ENCODE data around the gene ERC1. TPM values are rescaled to one million over a fixed set of nuclear protein-coding genes. Genes with fewer than 3 reads are reported as not detected.
"Not testable (repeated sequence)": the region's sequence is repeated elsewhere in the genome, so short reads cannot be mapped to it uniquely, and the experiment has no call there.

The ERC1 gene
- total RNA-seq, 1 donor from 2014 or later = 54.2 TPM

DNA sequence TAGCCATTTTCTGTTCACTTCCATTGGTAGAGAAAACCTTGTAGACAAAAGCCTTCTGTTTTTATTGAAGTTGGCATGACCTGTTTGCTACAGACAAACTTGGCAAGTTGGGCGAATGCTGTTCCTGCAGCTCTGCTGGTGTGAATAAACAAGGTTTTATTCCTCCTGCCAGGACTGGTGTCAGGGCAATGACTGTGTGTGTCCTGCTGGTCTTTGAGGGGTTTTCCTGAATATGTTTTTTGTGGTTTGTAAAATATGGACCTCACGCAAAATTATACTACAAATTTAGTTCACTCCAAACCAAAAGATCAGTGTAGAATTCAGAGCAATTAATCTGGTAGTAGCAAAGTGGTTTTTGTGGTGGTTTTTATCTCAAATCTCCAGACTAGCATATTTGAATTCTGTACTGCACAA is 140.8 kb downstream of the ERC1 start:
- ATAC-seq = no peak

DNA sequence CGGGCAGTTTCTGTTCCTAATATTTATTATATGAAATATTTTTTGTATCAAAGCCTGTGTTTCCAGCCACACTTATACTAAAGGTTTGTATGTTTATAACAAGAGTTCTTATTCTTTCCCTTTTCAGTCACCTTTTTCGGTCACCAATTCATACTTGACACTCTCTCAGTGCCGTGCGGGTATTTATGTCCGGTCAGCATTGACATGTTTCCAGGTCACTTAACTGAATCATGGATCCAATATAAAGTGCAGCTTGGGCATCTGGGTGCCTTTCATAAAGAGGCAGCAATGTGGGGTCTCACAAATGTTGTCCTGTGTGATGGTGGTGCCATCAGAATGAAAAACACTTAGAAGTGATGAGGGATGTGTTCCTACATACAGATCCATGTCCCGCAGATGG is 141.3 kb downstream of the ERC1 start:
- ATAC-seq = no peak

GRCh38 chr12:1138691-1139090 is 147.7 kb downstream of the ERC1 start:
- ATAC-seq = no peak

DNA sequence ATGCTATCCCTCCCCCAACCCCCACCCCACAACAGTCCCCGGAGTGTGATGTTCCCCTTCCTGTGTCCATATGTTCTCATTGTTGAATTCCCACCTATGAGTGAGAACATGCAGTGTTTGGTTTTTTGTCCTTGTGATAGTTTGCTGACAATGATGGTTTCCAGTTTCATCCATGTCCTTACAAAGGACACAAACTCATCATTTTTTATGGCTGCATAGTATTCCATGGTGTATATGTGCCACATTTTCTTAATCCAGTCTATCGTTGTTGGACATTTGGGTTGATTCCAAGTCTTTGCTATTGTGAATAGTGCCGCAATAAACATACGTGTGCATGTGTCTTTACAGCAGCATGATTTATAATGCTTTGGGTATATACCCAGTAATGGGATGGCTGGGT is 155.7 kb downstream of the ERC1 start:
- ATAC-seq = not testable (repeated sequence)

- ATAC-seq = no peak
These were observed 156.8 kb downstream of the ERC1 start for GRCh38 chr12:1147821-1148220.

- no peak for ATAC-seq
These were observed 166.0 kb downstream of the ERC1 start for GRCh38 chr12:1157046-1157445.

DNA sequence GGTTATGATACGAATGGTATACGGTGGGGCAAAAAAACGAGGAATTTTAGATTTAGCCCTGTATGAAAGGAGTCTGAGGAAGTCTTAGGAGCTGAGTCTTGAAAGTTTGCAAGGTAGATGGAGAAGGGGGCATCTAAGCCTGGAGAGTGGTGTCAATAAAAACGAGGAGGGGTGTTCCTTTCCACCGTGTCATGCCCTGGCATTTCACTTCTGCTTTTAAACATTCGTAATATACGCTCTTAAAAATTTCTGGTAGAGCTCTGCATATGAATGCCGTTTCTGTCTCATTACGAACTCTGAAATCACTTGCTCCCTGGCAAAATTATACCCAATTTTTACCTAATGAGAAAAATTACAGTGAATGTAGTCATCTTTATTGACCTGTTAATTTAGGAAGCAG is 170.2 kb downstream of the ERC1 start:
- no peak for ATAC-seq

DNA sequence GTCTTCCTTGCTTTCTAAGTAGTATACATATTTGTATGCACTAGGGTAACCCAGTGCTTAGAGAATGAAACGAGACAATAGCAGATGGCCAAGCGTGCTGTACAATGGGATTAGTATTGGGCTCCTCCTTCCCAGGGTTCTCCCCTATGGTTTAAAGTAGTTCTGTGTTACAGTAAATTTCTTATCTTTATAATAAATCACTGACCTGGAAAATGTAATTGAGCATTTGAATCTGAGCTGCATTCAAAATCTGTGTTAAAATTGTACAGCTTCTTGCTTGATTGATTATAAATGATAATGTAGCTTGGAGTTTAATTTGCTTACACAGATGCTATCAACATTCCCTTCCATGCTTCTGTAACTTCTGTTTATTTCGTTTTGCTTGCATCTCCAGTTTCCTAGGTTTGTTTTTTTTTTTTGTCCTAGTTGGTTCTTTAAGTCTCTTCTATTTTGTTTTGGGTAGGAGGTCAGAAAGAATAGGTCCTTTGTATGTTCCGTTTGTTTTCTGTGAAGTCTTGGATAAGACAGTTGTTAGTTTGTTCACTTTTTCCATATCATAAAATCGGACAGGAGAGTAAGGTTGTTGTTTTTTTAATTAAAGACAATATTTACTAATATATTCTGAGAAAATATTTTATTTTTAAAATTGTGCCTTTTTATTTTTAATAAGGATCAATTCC is 171.2 kb downstream of the ERC1 start:
- ATAC-seq = no peak

GRCh38 chr12:1167784-1168183 is 176.8 kb downstream of the ERC1 start:
- ATAC-seq = no peak

DNA sequence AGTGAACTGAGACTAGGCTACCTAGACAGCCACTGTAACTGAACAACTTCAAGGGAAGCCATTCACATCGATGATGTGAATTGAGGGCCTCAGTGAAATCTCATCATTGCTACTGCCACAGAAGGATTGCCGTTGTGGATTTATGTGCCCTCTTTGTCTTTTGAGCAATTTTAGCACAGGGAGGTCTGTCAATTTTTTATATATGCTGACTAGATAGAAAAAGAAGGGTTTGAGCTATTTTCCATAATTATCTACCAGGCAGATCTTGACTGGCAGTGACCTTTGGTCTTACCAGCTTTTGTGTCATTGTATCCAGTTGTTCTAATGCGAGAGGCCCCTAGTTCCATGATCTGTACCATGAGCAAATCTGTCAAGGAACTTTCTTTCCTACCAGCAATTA is 179.4 kb downstream of the ERC1 start:
- ATAC-seq = no peak

DNA sequence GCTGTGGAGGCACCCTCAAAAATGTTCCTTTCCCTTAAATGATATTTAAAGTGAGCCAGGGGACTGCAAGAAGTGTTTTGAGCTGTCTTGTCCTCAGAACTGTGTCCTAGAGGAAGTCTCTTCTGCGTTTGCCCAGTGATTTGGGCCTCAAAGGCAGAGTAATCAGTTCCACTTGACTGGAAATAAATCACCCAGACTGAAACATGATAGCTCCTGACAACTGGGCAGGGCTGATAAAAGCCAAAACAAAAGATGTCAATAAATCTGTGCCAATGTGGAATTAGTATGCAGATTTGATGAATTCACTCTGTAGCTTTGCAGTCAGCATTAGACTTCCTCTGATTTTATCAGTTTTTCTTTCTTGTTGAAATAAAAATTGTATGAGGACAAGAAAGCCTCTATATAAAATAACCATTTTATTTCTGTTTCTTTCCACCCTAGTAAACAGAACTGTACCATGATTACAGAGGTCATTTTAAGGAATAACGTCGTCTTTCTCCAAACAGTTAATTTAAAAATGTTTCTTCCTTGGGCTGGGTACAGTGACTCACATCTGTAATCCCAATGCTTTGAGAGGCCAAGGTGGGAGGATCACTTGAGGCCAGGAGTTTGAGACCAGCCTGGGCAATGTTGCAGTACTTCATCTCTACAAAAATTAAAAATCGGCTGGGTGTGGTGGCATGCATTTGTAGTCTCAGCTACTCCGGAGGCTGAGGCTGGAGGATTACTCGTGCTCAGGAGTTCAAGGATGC is 180.8 kb downstream of the ERC1 start:
- peak; percentile 31 for ATAC-seq

GRCh38 chr12:1173781-1174617 is 183.0 kb downstream of the ERC1 start:
- ATAC-seq = no peak

DNA sequence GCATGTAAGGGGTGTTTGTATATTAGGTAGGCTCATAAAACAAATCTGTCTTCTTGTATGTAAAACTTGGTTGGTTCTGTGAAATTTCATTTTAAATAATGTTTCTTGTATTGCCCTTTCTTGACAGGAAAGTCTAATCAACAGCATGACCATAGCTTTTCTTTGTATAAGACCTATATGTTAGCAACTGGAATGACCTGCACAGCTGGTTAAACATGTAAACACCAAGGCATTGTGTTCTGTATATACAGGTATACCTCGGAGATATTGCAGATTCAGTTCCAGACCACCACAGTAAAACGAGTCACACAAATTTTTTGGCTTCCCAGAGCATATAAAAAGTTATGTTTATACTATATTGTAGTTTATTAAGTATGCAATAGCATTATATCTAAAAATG is 183.6 kb downstream of the ERC1 start:
- ATAC-seq = peak; percentile 57

GRCh38 chr12:1176191-1176590 is 185.2 kb downstream of the ERC1 start:
- ATAC-seq = no peak

GRCh38 chr12:1179128-1179527 is 188.1 kb downstream of the ERC1 start:
- ATAC-seq = no peak

GRCh38 chr12:1182069-1182468 is 191.0 kb downstream of the ERC1 start:
- no peak for ATAC-seq

DNA sequence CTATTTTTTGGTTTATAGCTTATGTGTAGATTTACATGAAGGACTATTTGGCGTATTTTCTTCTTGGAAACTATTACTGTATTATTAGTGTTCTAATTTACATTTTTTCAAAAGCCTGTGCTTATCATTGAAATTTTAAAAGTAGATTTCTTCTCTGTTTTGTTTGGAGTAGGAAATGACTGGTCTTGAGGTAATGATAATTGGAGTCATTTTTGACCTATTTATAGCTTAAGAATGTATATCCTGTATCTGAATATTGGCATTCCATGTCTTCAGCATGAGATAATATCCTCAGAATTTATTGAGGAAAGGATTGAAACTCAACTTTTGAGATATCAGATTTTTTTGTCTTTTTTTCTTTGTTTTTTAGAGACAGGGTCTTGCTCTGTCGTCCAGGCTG is 193.4 kb downstream of the ERC1 start:
- no peak for ATAC-seq

DNA sequence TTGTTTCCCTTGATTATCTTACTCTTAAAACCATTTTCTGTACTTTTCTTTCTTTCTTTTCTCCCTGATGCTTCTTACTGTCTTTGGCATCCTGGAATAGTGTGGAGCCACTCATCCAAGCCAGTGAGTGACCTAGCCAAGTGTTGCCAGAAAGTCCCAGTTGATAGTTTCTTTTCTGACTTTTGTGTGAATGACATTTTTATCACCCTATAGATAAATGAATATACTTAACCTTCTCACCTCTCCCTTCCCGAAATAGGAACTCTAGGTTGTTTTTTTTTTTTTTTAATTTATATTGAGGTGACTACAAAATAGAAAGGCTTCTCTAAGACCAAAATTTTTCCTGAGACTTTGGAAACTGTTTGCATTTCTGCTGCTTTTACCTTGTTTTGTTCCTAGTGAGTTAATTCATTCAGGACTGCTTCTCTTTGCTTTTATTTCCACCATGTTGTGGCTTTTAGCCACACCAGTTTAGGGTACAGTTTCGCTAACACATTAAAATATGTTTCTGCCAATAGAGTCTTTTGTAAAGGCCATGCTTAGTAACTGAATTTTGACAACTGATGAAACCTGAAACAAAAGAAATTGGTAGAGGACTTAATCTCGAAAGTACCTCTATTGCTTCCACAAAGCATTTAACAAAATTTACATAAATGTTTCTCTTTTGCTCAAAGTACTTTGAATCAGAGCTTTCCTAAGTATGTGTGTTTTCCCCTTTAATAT is 194.6 kb downstream of the ERC1 start:
- ATAC-seq = no peak

GRCh38 chr12:1186298-1186697 is 195.3 kb downstream of the ERC1 start:
- no peak for ATAC-seq

GRCh38 chr12:1188016-1188415 is 197.0 kb downstream of the ERC1 start:
- no peak for ATAC-seq

DNA sequence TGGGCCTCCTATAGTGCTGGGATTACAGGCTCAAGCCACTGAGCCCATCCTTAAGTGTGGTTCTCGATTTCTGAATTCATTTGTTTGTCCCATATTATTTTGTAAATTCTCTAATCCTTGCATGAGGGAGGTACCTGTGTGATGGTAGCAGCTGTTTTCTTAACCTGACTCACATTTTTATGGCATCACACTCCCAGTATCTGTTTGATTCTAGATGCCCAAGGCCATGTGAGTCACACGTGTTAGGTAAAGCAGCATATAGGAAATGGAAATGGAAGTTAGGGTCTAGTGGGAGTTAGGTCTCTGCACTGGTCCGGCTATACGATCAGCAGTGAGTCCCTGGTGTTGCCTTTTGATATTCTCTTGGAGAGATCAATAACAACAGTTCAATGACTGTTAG is 198.1 kb downstream of the ERC1 start:
- ATAC-seq = peak; percentile 55

DNA sequence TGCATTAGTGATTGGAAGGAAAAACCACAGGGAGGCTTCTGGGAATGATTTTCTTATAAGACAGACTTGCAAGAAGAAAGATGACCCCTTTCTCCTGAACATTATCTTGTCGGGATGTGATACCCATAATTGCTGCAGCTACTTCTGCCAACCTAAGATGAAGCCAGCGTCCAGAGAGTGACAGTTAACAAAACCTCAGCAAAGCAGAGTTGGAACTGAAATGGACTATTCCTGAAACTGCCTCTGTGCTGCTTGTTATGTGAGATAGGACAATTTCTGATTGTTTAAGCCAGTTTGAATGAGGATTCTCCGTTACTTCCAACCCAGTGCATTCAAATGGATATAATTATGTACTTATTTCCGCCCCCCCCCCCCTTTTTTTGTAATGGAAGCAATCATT is 204.5 kb downstream of the ERC1 start:
- ATAC-seq = no peak

All from esophagus mucosa (tissue), 1 donor.